K562 (cell line): ENCODE measurements around the gene PDE4D. TPM values are rescaled to one million over a fixed set of nuclear protein-coding genes. Genes with fewer than 3 reads are reported as not detected.

ENCODE experiments used
- ATAC-seq: fragments of 200-7000 bp; cut with Tn5 transposase; 3 replicates; pipeline ENCODE4 v1.9.1; 2020; ENCODE audit warnings: moderate library complexity
- BruUV-seq: library from RNA; stranded (reverse); fragments of 400-500 nt; replicated peaks from 2 replicates; lab custom pipeline; 2021; lab: Mats Ljungman, UMichigan
- CTCF ChIA-PET: fragments of 300-600 bp; formaldehyde crosslinking; extraction: SDS; loops from one replicate; lab custom pipeline; 2021; ENCODE audit warnings: low intra/inter-chr PET ratio; lab: Yijun Ruan, JAX
- POLR2A ChIA-PET: fragments of 300-600, 350-650 bp; sonication (Branson Sonifier 250); formaldehyde crosslinking; extraction: SDS; loops from one replicate; lab custom pipeline; 2021; ENCODE audit warnings: antibody characterized with exemption, inconsistent platforms; lab: Yijun Ruan, JAX
- DNase-seq, 4 experiments: peaks; one replicate each; pipeline versions ENCODE4 v3.0.0 to v3.0.0-alpha.2; 2011 to 2018; ENCODE audit warnings: low spot score in 3 of 4, mixed read lengths in 3 of 4; ENCODE audit errors: extremely low read depth in 1 of 4
- FAIRE-seq: peaks from 2 replicates; lab custom pipeline; 2011; peaks lifted over from hg19 to GRCh38; lab: Jason Lieb, UNC
- H2AFZ ChIP-seq: 2 replicates; pipeline ENCODE4 v1.6.0; 2011; ENCODE audit warnings: low read depth, low read length, control low read depth, inconsistent platforms
- H3K27ac ChIP-seq: fragments of 200-600 bp; 3 replicates; pipeline ENCODE4 v1.8.0; 2011; ENCODE audit warnings: low read depth, mild to moderate bottlenecking, control low read depth, inconsistent platforms, low read length, moderate library complexity, mixed read lengths; ENCODE audit errors: extremely low read depth
- H3K27me3 ChIP-seq, 2 experiments: fragments of 300-600 bp in 1 of 2; 2 replicates in 1 of 2; 3 replicates in 1 of 2; pipeline versions ENCODE4 v1.6.0 to v1.8.0; 2011; ENCODE audit warnings: inconsistent platforms in 2 of 2, low read length in 2 of 2, mild to moderate bottlenecking in 1 of 2, mixed read lengths in 1 of 2, moderate library complexity in 1 of 2; ENCODE audit not compliant: control insufficient read depth in 2 of 2, insufficient read depth in 2 of 2
- H3K36me3 ChIP-seq: fragments of 300-600 bp; 3 replicates; pipeline ENCODE4 v1.8.0; 2011; ENCODE audit warnings: mild to moderate bottlenecking, low read length, inconsistent platforms; ENCODE audit not compliant: control insufficient read depth, insufficient read depth
- H3K4me1 ChIP-seq, 2 experiments: fragments of 200-600 bp in 1 of 2; replicated peaks in 1 of 2; 2 replicates in 1 of 2; 3 replicates in 1 of 2; pipeline versions ENCODE4 v1.5.1 to v1.8.0; 2011; ENCODE audit warnings: inconsistent platforms in 2 of 2, low read length in 2 of 2, mild to moderate bottlenecking in 1 of 2, mixed read lengths in 1 of 2, moderate library complexity in 1 of 2; ENCODE audit not compliant: control insufficient read depth in 2 of 2, insufficient read depth in 2 of 2
- H3K4me2 ChIP-seq: 2 replicates; pipeline ENCODE4 v1.6.1; 2011; ENCODE audit warnings: low read length, control low read depth, inconsistent platforms, mixed read lengths; ENCODE audit not compliant: insufficient read depth
- H3K4me3 ChIP-seq: fragments of 200-600 bp; sonication (generic), shearing (Covaris generic); 2 replicates; pipeline ENCODE4 v1.5.1; 2016; ENCODE audit warnings: control low read depth, inconsistent platforms
- H3K79me2 ChIP-seq: fragments of 200-600 bp; 3 replicates; pipeline ENCODE4 v1.8.0; 2011; ENCODE audit warnings: low read length, inconsistent platforms; ENCODE audit not compliant: control insufficient read depth, insufficient read depth
- H3K9ac ChIP-seq, 2 experiments: 2 replicates each; pipeline versions ENCODE4 v1.6.0 to v1.6.1; 2011; ENCODE audit warnings: low read depth in 2 of 2, low read length in 2 of 2, control low read depth in 1 of 2, inconsistent platforms in 1 of 2, mild to moderate bottlenecking in 1 of 2, mixed read lengths in 1 of 2; ENCODE audit not compliant: insufficient read depth in 1 of 2
- H3K9me1 ChIP-seq: one replicate; pipeline ENCODE4 v1.6.0; 2011; ENCODE audit warnings: inconsistent platforms, mild to moderate bottlenecking, low read length, moderate library complexity; ENCODE audit not compliant: control insufficient read depth, insufficient read depth
- H3K9me3 ChIP-seq: replicated peaks from 2 replicates; pipeline ENCODE4 v1.5.1; 2011; ENCODE audit warnings: low read depth, low read length, inconsistent platforms; ENCODE audit not compliant: control insufficient read depth, insufficient read depth
- H4K20me1 ChIP-seq: replicated peaks from 2 replicates; pipeline ENCODE4 v1.6.1; 2011; ENCODE audit warnings: low read length, inconsistent platforms, mixed read lengths; ENCODE audit not compliant: control insufficient read depth, insufficient read depth
- FOXA3 ChIP-seq, 2 experiments: fragments of 450-650 bp in 1 of 2; sonication (generic) in 1 of 2; formaldehyde crosslinking; IDR thresholded peaks in 1 of 2; conservative IDR thresholded peaks in 1 of 2; 2 replicates each; pipeline versions ENCODE4 v1.4.0 to v1.8.0; 2020 to 2022; ENCODE audit warnings: mild to moderate bottlenecking in 2 of 2, missing genetic modification reagents in 1 of 2
- GTF3C2 ChIP-seq: IDR thresholded peaks from 3 replicates; pipeline ENCODE4 v1.6.1; 2011; ENCODE audit warnings: borderline replicate concordance, mild to moderate bottlenecking, moderate library complexity; ENCODE audit not compliant: insufficient read length; ENCODE audit errors: extremely low read depth
- HCFC1 ChIP-seq: IDR thresholded peaks from 2 replicates; pipeline ENCODE4 v1.6.1; 2012; ENCODE audit warnings: low read depth, low read length, improper control_type of control experiment
- MTA2 ChIP-seq: fragments of 450-650 bp; IDR thresholded peaks from 2 replicates; pipeline ENCODE4 v1.6.1; 2016; ENCODE audit warnings: low read depth
- NBN ChIP-seq: fragments of 450-650 bp; IDR thresholded peaks from 2 replicates; pipeline ENCODE4 v1.6.1; 2016; ENCODE audit warnings: low read depth, mild to moderate bottlenecking
- ZNF449 ChIP-seq: fragments of 250-450 bp; sonication (Bioruptor Pico); IDR thresholded peaks from 2 replicates; pipeline ENCODE4 v1.8.0; 2022; ENCODE audit warnings: moderate library complexity, mild to moderate bottlenecking, inconsistent platforms
- ZNF589 ChIP-seq: fragments of 200-800 bp; sonication (Bioruptor generic); IDR thresholded peaks from 2 replicates; pipeline ENCODE4 v1.6.1; 2016; ENCODE audit warnings: low read depth, missing genetic modification characterization, missing compliant biosample characterization
- ZNF644 ChIP-seq: fragments of 200-800 bp; sonication (Bioruptor generic); IDR thresholded peaks from 2 replicates; pipeline ENCODE4 v1.6.1; 2016; ENCODE audit warnings: low read depth, missing genetic modification characterization, missing compliant biosample characterization
- ZNF668 ChIP-seq: fragments of 250-450 bp; sonication (Bioruptor Pico); IDR thresholded peaks from 2 replicates; pipeline ENCODE4 v1.8.0; 2022; ENCODE audit warnings: mild to moderate bottlenecking, inconsistent platforms
- WGBS: fragments of 100-300 bp; shearing (Covaris generic); methylation state at CpG from one replicate; pipeline ENCODE4 v1.1.6; 2016; ENCODE audit warnings: low coverage, mixed read lengths; ENCODE audit not compliant: insufficient coverage; ENCODE audit errors: missing lambda C conversion rate; 5-methylcytosine and 5-hydroxymethylcytosine counted together
- in situ Hi-C: fragments of 300-500 bp; cut with MboI; formaldehyde crosslinking; loops from 4 replicates; pipeline ENCODE4 v1.15.0; 2018; ENCODE audit warnings: inconsistent platforms, mixed read lengths
- intact Hi-C: fragments of 100-400 bp; cut with micrococcal nuclease; formaldehyde crosslinking; loops from 2 replicates; pipeline ENCODE4 v1.14.2; 2022
- polyA plus RNA-seq, 8 experiments: library from polyadenylated mRNA; depleted of rRNA in 4 of 8; stranded (reverse) in 5 of 8; unstranded in 3 of 8; fragments of >200 nt; fragmentation: Nextera tagmentation in 2 of 8; fragmentation: Illumina TruSeq in 1 of 8; extraction: Ambion mirVana in 2 of 8; extraction: Trizol in 1 of 8; gene quantifications; 2 replicates each; pipeline versions ENCODE4 v1.2.1 to v1.2.3, GENCODE V29; 2011 to 2014; ENCODE audit warnings: inconsistent platforms in 1 of 8, missing spikeins in 1 of 8
- total RNA-seq, 7 experiments: library from RNA; depleted of rRNA in 6 of 7; stranded (reverse); fragments of >200 nt in 6 of 7; fragmentation: Illumina TruSeq in 2 of 7; extraction: Trizol in 2 of 7; gene quantifications; 2 replicates each; pipeline versions ENCODE4 v1.2.1 to v1.2.3, GENCODE V29; 2011 to 2021; ENCODE audit warnings: low replicate concordance in 1 of 7

PDE4D gene
- total and polyA plus RNA-seq, 9 of the 15 experiments (the other 6 are each of a cell fraction or from before 2014, with no cell fraction given): 0.04 to 0.46 (median 0.13) TPM

GRCh38 chr5:59098743-59099142, 794.8 kb downstream of the PDE4D start:
- no TSS peak for BruUV-seq
- Histone ChIP-seq H3K4me2 (no peak overlapping the region), H3K27me3 (no peaks in the 10 kb centered on the region), H3K9ac (no peak overlapping the region), H2AFZ (no peak overlapping the region), H3K9me1 (no peaks in the 10 kb centered on the region), H4K20me1 (no peaks in the 10 kb centered on the region), H3K4me1 (no peaks in the 10 kb centered on the region)
- POLR2A ChIA-PET: no interaction called here
- CTCF ChIA-PET: no interaction called here
- WGBS: 0% methylated on average over 2 of the region's 2 CpGs
- in situ Hi-C loops: no loop called here
- no peak for ATAC-seq
- TF ChIP-seq ZNF589 (no peak), ZNF449 (CRISPR knock-in tag) (no peak), HCFC1 (no peak), NBN (no peak), MTA2 (no peak), FOXA3 (CRISPR knock-in tag; conservative IDR thresholded peaks at IDR 0.05 in 1 of 2, IDR thresholded peaks at IDR 0.05 in 1 of 2) (no peak), ZNF668 (no peak), GTF3C2 (no peak), ZNF644 (tag) (no peak)
- TF ChIP-seq, all 486 proteins: peak for 0
- FAIRE-seq (no peak), DNase-seq (no peak)
- Histone ChIP-seq H3K36me3 (no peaks in the 10 kb centered on the region), H3K79me2 (no peaks in the 10 kb centered on the region), H3K4me3 (no peak overlapping the region), H3K9me3 (no peaks in the 10 kb centered on the region), H3K27ac (no peak overlapping the region)
- intact Hi-C loops: no loop called here
